Fibroblast of villous mesenchyme (primary cell): ENCODE data around the gene PIM3. TPM values are rescaled to one million over a fixed set of nuclear protein-coding genes. Genes with fewer than 3 reads are reported as not detected.

ENCODE experiments used
- DNase-seq: peaks from one replicate; pipeline ENCODE4 v3.0.0-alpha.2; 2010; ENCODE audit warnings: low read depth
- H3K4me3 ChIP-seq: 2 replicates; pipeline ENCODE4 v1.5.1; 2011; ENCODE audit warnings: low read depth, mild to moderate bottlenecking, low read length
- total RNA-seq: library from RNA; depleted of rRNA; stranded (reverse); fragments of >200 nt; gene quantifications from 2 replicates; pipeline ENCODE4 v1.2.3, GENCODE V29; 2012
- TF ChIP-seq, protein P1 (sequence below): IDR thresholded peaks from 2 replicates; pipeline ENCODE4 v1.5.1; 2012; ENCODE audit warnings: low read depth, mild to moderate bottlenecking, low read length; ENCODE audit not compliant: insufficient read depth

Gene PIM3
- total RNA-seq, 1 donor = 32.0 TPM

- TF ChIP-seq, protein P1, sequence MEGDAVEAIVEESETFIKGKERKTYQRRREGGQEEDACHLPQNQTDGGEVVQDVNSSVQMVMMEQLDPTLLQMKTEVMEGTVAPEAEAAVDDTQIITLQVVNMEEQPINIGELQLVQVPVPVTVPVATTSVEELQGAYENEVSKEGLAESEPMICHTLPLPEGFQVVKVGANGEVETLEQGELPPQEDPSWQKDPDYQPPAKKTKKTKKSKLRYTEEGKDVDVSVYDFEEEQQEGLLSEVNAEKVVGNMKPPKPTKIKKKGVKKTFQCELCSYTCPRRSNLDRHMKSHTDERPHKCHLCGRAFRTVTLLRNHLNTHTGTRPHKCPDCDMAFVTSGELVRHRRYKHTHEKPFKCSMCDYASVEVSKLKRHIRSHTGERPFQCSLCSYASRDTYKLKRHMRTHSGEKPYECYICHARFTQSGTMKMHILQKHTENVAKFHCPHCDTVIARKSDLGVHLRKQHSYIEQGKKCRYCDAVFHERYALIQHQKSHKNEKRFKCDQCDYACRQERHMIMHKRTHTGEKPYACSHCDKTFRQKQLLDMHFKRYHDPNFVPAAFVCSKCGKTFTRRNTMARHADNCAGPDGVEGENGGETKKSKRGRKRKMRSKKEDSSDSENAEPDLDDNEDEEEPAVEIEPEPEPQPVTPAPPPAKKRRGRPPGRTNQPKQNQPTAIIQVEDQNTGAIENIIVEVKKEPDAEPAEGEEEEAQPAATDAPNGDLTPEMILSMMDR = no peak
- no peak for DNase-seq
Observed at GRCh38 chr22:49953680-49954344, 6.8 kb upstream of the PIM3 start.

DNA sequence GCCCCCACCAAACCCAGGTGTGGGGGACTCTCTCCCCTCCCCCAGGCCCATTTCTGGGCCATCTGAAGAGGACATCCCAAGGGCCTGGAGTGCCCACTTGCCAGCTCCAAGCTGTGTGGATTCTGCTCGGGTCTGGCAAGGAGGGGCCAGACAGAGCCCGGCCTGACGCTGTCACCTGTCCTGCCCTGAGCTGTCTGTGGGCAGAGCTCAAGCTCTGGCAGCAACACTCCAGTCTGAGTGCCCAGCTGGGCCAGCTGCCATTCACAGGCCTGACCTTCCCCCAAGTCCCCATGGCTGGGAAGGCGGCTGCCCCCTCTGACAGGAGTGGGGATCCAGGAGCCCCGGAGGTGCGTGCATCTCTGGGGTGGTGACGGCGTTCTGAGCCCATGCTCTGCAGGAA is 6.2 kb upstream of the PIM3 start:
- TF ChIP-seq, protein P1 = no peak
- no peak for DNase-seq

More at GRCh38 chr22:49953680-49954344, 6.8 kb upstream of the PIM3 start:
- no peak overlapping the region for H3K4me3 ChIP-seq

GRCh38 chr22:49954991-49955580 is 5.5 kb upstream of the PIM3 start:
- DNase-seq = no peak
- no peak overlapping the region for H3K4me3 ChIP-seq
- TF ChIP-seq, protein P1 = no peak

More for the DNA sequence above, 6.2 kb upstream of the PIM3 start:
- H3K4me3 ChIP-seq = no peak overlapping the region

DNA sequence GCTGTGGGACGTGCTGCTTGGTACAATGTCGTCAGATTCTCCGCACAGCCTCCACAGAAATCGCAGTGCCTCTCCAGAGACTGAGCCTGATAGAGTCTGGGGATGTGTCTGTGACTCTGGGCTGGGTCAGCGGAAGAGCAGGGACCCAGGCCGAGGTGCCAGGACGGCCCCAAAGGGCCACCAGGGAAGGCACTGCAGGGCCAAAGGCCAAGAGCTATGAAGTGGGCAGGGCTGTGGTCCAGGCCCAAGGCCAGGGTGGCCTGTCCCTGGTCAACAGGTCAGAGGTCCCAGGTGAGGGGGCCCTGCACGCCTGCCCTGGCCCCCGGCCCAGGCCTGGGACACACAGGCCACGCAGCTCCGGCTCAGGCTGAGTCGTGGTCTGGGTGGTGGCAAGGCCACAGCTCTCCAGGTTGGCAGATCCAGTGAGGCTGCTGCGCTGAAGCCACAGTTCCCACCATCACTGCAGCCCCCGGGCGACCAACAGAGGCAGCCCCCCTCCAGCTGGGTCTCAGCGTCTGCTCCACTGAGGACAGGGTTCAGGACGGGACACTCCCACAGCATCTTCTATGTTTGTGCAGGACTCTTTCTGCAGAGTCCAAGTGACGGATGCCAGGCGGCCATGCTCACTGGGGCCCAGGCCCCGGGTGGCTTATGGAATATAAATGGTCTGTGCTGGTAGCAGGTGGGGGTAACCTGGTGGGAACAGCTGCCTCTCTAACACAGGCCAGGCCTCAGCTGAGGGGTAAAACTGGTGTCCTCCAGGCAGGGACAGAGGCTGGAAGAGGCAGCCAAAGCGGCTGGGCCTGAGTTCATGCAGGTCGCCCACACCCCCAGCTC is 4.8 kb upstream of the PIM3 start:
- no peak for DNase-seq
- TF ChIP-seq, protein P1 = no peak
- no peak overlapping the region for H3K4me3 ChIP-seq

DNA sequence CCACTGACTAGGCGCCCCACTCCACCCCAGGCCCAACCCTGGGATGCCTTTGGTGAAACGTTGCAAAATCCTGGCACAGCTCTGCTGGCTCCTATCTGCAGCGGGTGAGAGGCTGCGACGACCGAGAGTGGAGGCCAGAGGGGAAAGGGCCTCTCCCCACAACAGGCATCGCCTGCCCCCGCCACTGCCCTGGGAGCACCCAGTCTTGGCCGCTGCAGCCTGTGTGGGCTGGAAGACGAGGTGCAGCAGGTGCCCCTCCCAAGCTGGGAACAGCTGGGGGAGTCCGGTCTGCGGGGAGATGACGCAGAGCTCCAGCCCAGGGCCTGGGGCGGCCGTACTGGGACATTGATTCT is 4.2 kb upstream of the PIM3 start:
- no peak for DNase-seq
- no peak overlapping the region for H3K4me3 ChIP-seq
- TF ChIP-seq, protein P1 = no peak

DNA sequence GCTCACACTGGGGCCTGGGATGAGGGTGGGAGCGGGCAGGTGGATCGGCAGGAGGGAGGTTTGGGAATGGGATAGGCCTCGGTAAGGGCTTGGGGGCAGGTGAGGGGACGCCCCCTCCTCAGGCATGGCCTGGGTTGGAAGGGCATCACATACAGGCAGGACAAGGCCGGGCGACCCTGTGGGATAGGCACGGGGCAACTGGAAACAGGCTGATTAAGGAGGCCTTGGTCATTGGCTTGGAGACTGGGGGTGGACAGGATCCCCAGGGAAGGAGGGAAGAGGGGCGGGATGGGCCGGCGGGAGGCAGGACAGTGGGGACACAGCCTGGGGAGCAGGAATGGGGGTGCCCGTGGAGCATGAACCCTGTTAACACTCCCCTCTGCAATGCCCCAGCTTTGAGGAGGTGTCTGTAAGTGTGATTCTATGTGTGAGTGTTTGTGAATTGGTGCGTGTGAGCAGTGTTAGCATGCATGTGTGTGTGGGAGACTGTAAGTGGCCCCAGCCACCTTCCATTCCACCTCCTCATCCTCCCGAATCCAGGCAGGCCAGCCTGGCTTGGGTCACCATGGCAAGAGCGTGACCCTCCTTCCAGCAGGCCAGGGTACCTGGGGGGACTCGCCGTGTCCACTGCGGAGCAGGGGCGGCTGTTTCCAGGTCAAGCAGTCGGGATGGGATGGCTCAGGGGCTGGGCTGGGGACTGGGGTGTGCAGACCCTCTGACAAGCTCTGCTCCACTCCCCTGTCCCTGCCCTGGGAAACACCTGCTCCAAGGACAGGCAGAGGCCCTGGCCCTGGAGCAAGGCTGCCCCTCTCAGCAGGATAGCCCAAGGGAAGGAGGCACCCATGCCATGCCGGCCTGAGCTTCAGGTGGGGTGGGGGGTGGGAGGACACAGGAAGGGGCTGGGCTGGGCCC is 3.4 kb upstream of the PIM3 start:
- TF ChIP-seq, protein P1 = no peak
- no peak for DNase-seq

More for the DNA sequence above, 3.4 kb upstream of the PIM3 start:
- H3K4me3 ChIP-seq = no peak overlapping the region
